Activated CD4-positive, alpha-beta T cell treated with anti-CD3 and anti-CD28 coated beads for 24 hours (primary cell): ENCODE data around the gene FKBP5.
"Not testable (repeated sequence)": the region's sequence is repeated elsewhere in the genome, so short reads cannot be mapped to it uniquely, and the experiment has no call there.

Experiments used
- DNase-seq, 2 donors: peaks; one replicate each; pipeline ENCODE4 v3.0.0-alpha.2; 2020; ENCODE audit warnings: low read depth in 2 of 2

Gene FKBP5

GRCh38 chr6:35620706-35621105 lies 68.0 kb downstream of the FKBP5 start:
- no peak for DNase-seq

- DNase-seq: no peak
Measured at GRCh38 chr6:35613762-35614161, 75.0 kb downstream of the FKBP5 start.

- peak in 1 of 2 donors; percentile 31 for DNase-seq
Measured at GRCh38 chr6:35611240-35611639, 77.5 kb downstream of the FKBP5 start.

GRCh38 chr6:35610830-35611229 lies 77.9 kb downstream of the FKBP5 start:
- DNase-seq: no peak

- no peak for DNase-seq
Measured at GRCh38 chr6:35609588-35609987, 79.1 kb downstream of the FKBP5 start.

GRCh38 chr6:35607517-35608233 lies 81.0 kb downstream of the FKBP5 start:
- no peak for DNase-seq

- DNase-seq: no peak
Measured at GRCh38 chr6:35605600-35605999, 83.1 kb downstream of the FKBP5 start.

- no peak for DNase-seq
Measured at GRCh38 chr6:35603326-35604202, 85.2 kb downstream of the FKBP5 start.

GRCh38 chr6:35602133-35602946 lies 86.4 kb downstream of the FKBP5 start:
- DNase-seq: no peak

- peak in 1 of 2 donors; percentile 31 for DNase-seq
Measured at GRCh38 chr6:35601331-35602132, 87.2 kb downstream of the FKBP5 start.

GRCh38 chr6:35600659-35601125 lies 88.0 kb downstream of the FKBP5 start:
- DNase-seq: no peak

- no peak for DNase-seq
Measured at GRCh38 chr6:35599761-35600658, 88.7 kb downstream of the FKBP5 start.

- not testable (repeated sequence) for DNase-seq
Measured at GRCh38 chr6:35598621-35599020, 90.1 kb downstream of the FKBP5 start.

GRCh38 chr6:35596448-35597442 lies 92.0 kb downstream of the FKBP5 start:
- DNase-seq: no peak

GRCh38 chr6:35594503-35595186 lies 94.1 kb downstream of the FKBP5 start:
- no peak for DNase-seq

GRCh38 chr6:35592178-35592577 lies 96.5 kb downstream of the FKBP5 start:
- no peak for DNase-seq

GRCh38 chr6:35590622-35591066 lies 98.1 kb downstream of the FKBP5 start:
- no peak for DNase-seq

GRCh38 chr6:35589904-35590303 lies 98.8 kb downstream of the FKBP5 start:
- DNase-seq: no peak
